ENCODE results near the gene TBC1D24. TPM values are rescaled to one million over a fixed set of nuclear protein-coding genes. Genes with fewer than 3 reads are reported as not detected.

TBC1D24 gene
- total and polyA plus RNA-seq, 2 donors (not counting 1 experiment from before 2014, with no cell fraction given) = 6.3 to 10.9 TPM

GRCh38 chr16:2450535-2450934 lies 24.4 kb upstream of the TBC1D24 start:
- H3K79me2 ChIP-seq (ENCODE audit: control insufficient read depth, insufficient read depth, low read length) = no peaks in the 10 kb centered on the region
- no peaks in the 10 kb centered on the region for H4K20me1 ChIP-seq (ENCODE audit: control insufficient read depth, extremely low read depth, insufficient read depth, low read length)
- no peak overlapping the region for H2AFZ ChIP-seq (ENCODE audit: low read length)
- H3K9me3 ChIP-seq (ENCODE audit: control insufficient read depth, insufficient read depth, low read depth, low read length) = no peaks in the 10 kb centered on the region
- no peak overlapping the region for H3K4me2 ChIP-seq (ENCODE audit: extremely low read depth, insufficient read depth, low read length)
- no peaks in the 10 kb centered on the region for H3K4me1 ChIP-seq (ENCODE audit: control insufficient read depth, extremely low read depth, insufficient read depth, low read length)
- no peak for DNase-seq (ENCODE audit: low read depth in 2 of 2)
- H3K9ac ChIP-seq (ENCODE audit: insufficient read depth, low read length) = no peak overlapping the region
- no peak overlapping the region for H3K4me3 ChIP-seq (replicated peaks in 1 of 4; ENCODE audit: control extremely low read depth in 1 of 4, insufficient read depth in 1 of 4, low read depth in 3 of 4, low read length in 4 of 4)
- no peaks in the 10 kb centered on the region for H3K27me3 ChIP-seq (ENCODE audit: control insufficient read depth, insufficient read depth, low read length)
- H3K36me3 ChIP-seq (ENCODE audit: control insufficient read depth, insufficient read depth, low read length) = peaks cover 41% of the 10 kb centered on the region
- TF ChIP-seq EZH2 (IDR thresholded peaks at IDR 0.05; ENCODE audit: low read length, missing control alignments) = no peak
- H3K27ac ChIP-seq (ENCODE audit: insufficient read depth, low read length) = no peak overlapping the region

GRCh38 chr16:2450975-2451381 lies 23.9 kb upstream of the TBC1D24 start:
- TF ChIP-seq CTCF (conservative IDR thresholded peaks at IDR 0.05 in 1 of 2, IDR thresholded peaks at IDR 0.05 in 1 of 2; ENCODE audit: low read depth in 1 of 2, low read length in 2 of 2) (no peak), EZH2 (IDR thresholded peaks at IDR 0.05; ENCODE audit: low read length, missing control alignments) (no peak)
- H3K27ac ChIP-seq (ENCODE audit: insufficient read depth, low read length) = no peak overlapping the region
- H4K20me1 ChIP-seq (ENCODE audit: control insufficient read depth, extremely low read depth, insufficient read depth, low read length) = no peaks in the 10 kb centered on the region
- DNase-seq (ENCODE audit: low read depth in 2 of 2) = no peak
- no peak overlapping the region for H3K4me3 ChIP-seq (replicated peaks in 1 of 4; ENCODE audit: control extremely low read depth in 1 of 4, insufficient read depth in 1 of 4, low read depth in 3 of 4, low read length in 4 of 4)
- no peaks in the 10 kb centered on the region for H3K79me2 ChIP-seq (ENCODE audit: control insufficient read depth, insufficient read depth, low read length)
- H3K36me3 ChIP-seq (ENCODE audit: control insufficient read depth, insufficient read depth, low read length) = peaks cover 40% of the 10 kb centered on the region
- no peak overlapping the region for H2AFZ ChIP-seq (ENCODE audit: low read length)
- H3K4me1 ChIP-seq (ENCODE audit: control insufficient read depth, extremely low read depth, insufficient read depth, low read length) = no peaks in the 10 kb centered on the region
- H3K4me2 ChIP-seq (ENCODE audit: extremely low read depth, insufficient read depth, low read length) = no peak overlapping the region
- no peak overlapping the region for H3K9ac ChIP-seq (ENCODE audit: insufficient read depth, low read length)
- no peaks in the 10 kb centered on the region for H3K27me3 ChIP-seq (ENCODE audit: control insufficient read depth, insufficient read depth, low read length)
- no peaks in the 10 kb centered on the region for H3K9me3 ChIP-seq (ENCODE audit: control insufficient read depth, insufficient read depth, low read depth, low read length)

GRCh38 chr16:2451851-2452320 lies 23.0 kb upstream of the TBC1D24 start:
- H3K9ac ChIP-seq (ENCODE audit: insufficient read depth, low read length) = no peak overlapping the region
- no peaks in the 10 kb centered on the region for H3K79me2 ChIP-seq (ENCODE audit: control insufficient read depth, insufficient read depth, low read length)
- H3K36me3 ChIP-seq (ENCODE audit: control insufficient read depth, insufficient read depth, low read length) = peaks cover 40% of the 10 kb centered on the region
- no peaks in the 10 kb centered on the region for H3K27me3 ChIP-seq (ENCODE audit: control insufficient read depth, insufficient read depth, low read length)
- no peak overlapping the region for H3K27ac ChIP-seq (ENCODE audit: insufficient read depth, low read length)
- TF ChIP-seq EZH2 (IDR thresholded peaks at IDR 0.05; ENCODE audit: low read length, missing control alignments) (no peak), CTCF (conservative IDR thresholded peaks at IDR 0.05 in 1 of 2, IDR thresholded peaks at IDR 0.05 in 1 of 2; ENCODE audit: low read depth in 1 of 2, low read length in 2 of 2) (no peak)
- no peaks in the 10 kb centered on the region for H3K4me1 ChIP-seq (ENCODE audit: control insufficient read depth, extremely low read depth, insufficient read depth, low read length)
- H3K4me3 ChIP-seq (replicated peaks in 1 of 4; ENCODE audit: control extremely low read depth in 1 of 4, insufficient read depth in 1 of 4, low read depth in 3 of 4, low read length in 4 of 4) = no peak overlapping the region
- no peak overlapping the region for H3K4me2 ChIP-seq (ENCODE audit: extremely low read depth, insufficient read depth, low read length)
- no peak overlapping the region for H2AFZ ChIP-seq (ENCODE audit: low read length)
- H4K20me1 ChIP-seq (ENCODE audit: control insufficient read depth, extremely low read depth, insufficient read depth, low read length) = no peaks in the 10 kb centered on the region
- DNase-seq (ENCODE audit: low read depth in 2 of 2) = no peak
- H3K9me3 ChIP-seq (ENCODE audit: control insufficient read depth, insufficient read depth, low read depth, low read length) = no peaks in the 10 kb centered on the region
